GM12874 (cell line): ENCODE measurements around the gene PLXNA2.

Experiments used
- CTCF ChIP-seq: IDR thresholded peaks from 2 replicates; pipeline ENCODE4 v1.5.1; 2011; ENCODE audit warnings: low read depth, mild to moderate bottlenecking, control low read depth, low read length, moderate library complexity; ENCODE audit not compliant: insufficient read depth

PLXNA2 gene

GRCh38 chr1:208019257-208019656, 224.9 kb downstream of the PLXNA2 start:
- TF ChIP-seq CTCF: no peak

- TF ChIP-seq CTCF: no peak
Observed at GRCh38 chr1:208015255-208015654, 228.9 kb downstream of the PLXNA2 start.

- TF ChIP-seq CTCF: no peak
Observed at GRCh38 chr1:208013210-208013609, 231.0 kb downstream of the PLXNA2 start.

GRCh38 chr1:208012721-208013120, 231.5 kb downstream of the PLXNA2 start:
- no peak for TF ChIP-seq CTCF

GRCh38 chr1:208010487-208011071, 233.6 kb downstream of the PLXNA2 start:
- TF ChIP-seq CTCF: no peak

GRCh38 chr1:208009706-208010444, 234.3 kb downstream of the PLXNA2 start:
- no peak for TF ChIP-seq CTCF

- TF ChIP-seq CTCF: no peak
Observed at GRCh38 chr1:208009303-208009702, 234.9 kb downstream of the PLXNA2 start.
